Esophagus squamous epithelium (tissue), 4 donors: ENCODE results near the gene IQCH.

Experiments
- POLR2A ChIP-seq, 4 donors: fragments of 450-650 bp; IDR thresholded peaks; one replicate each; pipeline ENCODE4 v1.6.1; 2017; ENCODE audit warnings: antibody characterized with exemption in 4 of 4, mild to moderate bottlenecking in 4 of 4, moderate library complexity in 3 of 4
- TF ChIP-seq, protein P1 (sequence below), 6 experiments: fragments of 450-650 bp in 4 of 6; fragments of 200-600 bp in 2 of 6; sonication (generic) in 2 of 6; IDR thresholded peaks; one replicate each; pipeline ENCODE4 v1.5.1; 2016 to 2019; ENCODE audit warnings: antibody characterized with exemption in 6 of 6, mild to moderate bottlenecking in 4 of 6, moderate library complexity in 4 of 6

DNA sequence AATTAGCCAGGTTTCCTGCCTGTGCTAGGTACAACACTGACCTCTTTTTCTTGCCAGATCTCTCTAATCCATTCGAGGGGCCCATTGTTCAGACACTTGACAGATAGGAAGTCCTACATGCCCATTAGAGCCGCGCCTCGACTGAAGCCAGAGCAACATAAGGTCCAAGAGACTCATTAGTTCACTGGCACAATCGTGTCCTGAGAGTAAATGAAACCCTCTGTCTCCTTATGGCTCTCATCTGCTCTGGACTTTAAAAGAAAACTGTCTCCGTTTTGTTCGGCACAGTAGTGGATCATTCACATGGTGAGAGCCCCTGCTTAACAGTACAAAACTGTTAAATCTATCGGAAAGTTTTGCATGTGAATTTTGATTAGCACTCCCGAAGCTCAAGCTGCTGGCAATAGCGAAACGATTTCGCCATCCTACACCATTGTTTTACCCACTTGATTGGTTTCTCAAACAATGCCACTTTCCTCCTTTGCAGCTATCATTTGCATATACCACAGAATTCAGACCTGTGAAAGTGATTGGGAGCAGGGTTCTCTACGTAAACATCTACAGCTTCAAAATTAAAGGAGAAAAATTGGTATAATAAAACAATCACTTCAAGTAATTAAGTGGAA is 247.4 kb downstream of the IQCH start:
- TF ChIP-seq POLR2A (IDR thresholded peaks at IDR 0.05) = no peak
- TF ChIP-seq, protein P1, sequence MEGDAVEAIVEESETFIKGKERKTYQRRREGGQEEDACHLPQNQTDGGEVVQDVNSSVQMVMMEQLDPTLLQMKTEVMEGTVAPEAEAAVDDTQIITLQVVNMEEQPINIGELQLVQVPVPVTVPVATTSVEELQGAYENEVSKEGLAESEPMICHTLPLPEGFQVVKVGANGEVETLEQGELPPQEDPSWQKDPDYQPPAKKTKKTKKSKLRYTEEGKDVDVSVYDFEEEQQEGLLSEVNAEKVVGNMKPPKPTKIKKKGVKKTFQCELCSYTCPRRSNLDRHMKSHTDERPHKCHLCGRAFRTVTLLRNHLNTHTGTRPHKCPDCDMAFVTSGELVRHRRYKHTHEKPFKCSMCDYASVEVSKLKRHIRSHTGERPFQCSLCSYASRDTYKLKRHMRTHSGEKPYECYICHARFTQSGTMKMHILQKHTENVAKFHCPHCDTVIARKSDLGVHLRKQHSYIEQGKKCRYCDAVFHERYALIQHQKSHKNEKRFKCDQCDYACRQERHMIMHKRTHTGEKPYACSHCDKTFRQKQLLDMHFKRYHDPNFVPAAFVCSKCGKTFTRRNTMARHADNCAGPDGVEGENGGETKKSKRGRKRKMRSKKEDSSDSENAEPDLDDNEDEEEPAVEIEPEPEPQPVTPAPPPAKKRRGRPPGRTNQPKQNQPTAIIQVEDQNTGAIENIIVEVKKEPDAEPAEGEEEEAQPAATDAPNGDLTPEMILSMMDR (IDR thresholded peaks at IDR 0.05) = no peak
